Measurements from ENCODE around the gene BRI3BP. TPM values are rescaled to one million over a fixed set of nuclear protein-coding genes. Genes with fewer than 3 reads are reported as not detected.

Gene BRI3BP
- total RNA-seq, 1 donor: 2.2 TPM

DNA sequence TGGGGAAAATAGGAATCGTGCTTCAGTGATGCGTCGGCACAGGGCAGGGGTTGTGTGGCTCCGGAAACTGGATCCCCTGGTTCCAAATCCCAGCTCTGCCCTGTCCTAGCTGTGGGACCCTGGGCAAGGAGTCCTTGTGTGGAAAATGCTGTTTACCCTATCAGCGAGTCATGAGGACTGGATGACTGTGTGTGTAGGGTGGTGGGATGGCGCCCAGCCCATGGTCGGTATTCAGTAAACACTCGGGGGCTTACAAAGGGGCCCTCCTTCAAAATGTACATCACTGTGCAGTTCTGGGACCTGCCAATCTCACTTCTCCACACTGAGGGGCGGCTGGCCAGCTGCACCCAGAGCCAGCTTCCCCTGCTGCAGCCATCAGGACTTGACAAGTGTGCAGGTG is 24.4 kb downstream of the BRI3BP start:
- Histone ChIP-seq H3K36me3 (ENCODE audit: insufficient read depth, low read length) (no peaks in the 10 kb centered on the region), H3K4me2 (ENCODE audit: insufficient read depth, low read length) (no peak overlapping the region), H3K27ac (ENCODE audit: low read depth, low read length) (no peak overlapping the region), H4K20me1 (ENCODE audit: insufficient read depth, low read length) (no peaks in the 10 kb centered on the region), H2AFZ (ENCODE audit: low read length) (no peak overlapping the region), H3K79me2 (ENCODE audit: insufficient read depth, low read length) (no peaks in the 10 kb centered on the region), H3K9me3 (ENCODE audit: low read depth, low read length) (no peaks in the 10 kb centered on the region), H3K4me1 (ENCODE audit: insufficient read depth, low read length) (no peaks in the 10 kb centered on the region), H3K27me3 (ENCODE audit: insufficient read depth, low read length) (no peaks in the 10 kb centered on the region), H3K4me3 (ENCODE audit: insufficient read depth, low read length) (no peak overlapping the region)
- TF ChIP-seq CTCF (IDR thresholded peaks at IDR 0.05; ENCODE audit: extremely low read depth, low read depth, low read length): no peak
- no peak for DNase-seq (ENCODE audit: insufficient read length, low spot score, missing footprints)

- Histone ChIP-seq H3K79me2 (ENCODE audit: insufficient read depth, low read length) (no peaks in the 10 kb centered on the region), H3K27ac (ENCODE audit: low read depth, low read length) (no peak overlapping the region), H3K4me3 (ENCODE audit: insufficient read depth, low read length) (no peak overlapping the region), H3K27me3 (ENCODE audit: insufficient read depth, low read length) (no peaks in the 10 kb centered on the region), H2AFZ (ENCODE audit: low read length) (no peak overlapping the region), H3K36me3 (ENCODE audit: insufficient read depth, low read length) (no peaks in the 10 kb centered on the region), H4K20me1 (ENCODE audit: insufficient read depth, low read length) (no peaks in the 10 kb centered on the region), H3K4me2 (ENCODE audit: insufficient read depth, low read length) (no peak overlapping the region), H3K4me1 (ENCODE audit: insufficient read depth, low read length) (no peaks in the 10 kb centered on the region), H3K9me3 (ENCODE audit: low read depth, low read length) (no peaks in the 10 kb centered on the region)
- DNase-seq (ENCODE audit: insufficient read length, low spot score, missing footprints): no peak
- no peak for TF ChIP-seq CTCF (IDR thresholded peaks at IDR 0.05; ENCODE audit: extremely low read depth, low read depth, low read length)
Observed at GRCh38 chr12:125018356-125018755, 24.9 kb downstream of the BRI3BP start.

DNA sequence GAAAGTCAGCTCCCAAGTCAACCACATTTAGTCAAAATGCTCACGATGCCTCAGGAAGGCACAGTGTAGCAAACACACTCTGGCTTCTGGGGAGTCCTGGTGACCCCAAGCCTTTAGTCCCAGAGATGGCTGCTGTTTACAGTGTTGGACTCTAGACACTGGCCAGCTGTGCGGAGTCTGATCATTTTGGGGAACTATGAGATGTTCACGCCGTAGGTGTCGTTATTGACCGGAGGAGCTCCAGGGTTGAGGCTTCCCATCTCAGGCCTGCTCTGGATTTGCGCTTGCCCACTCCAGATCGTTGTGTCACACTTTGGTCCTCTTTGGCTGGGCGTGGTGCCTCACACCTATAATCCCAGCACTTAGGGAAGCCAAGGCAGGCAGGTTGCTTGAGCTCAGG is 27.7 kb downstream of the BRI3BP start:
- Histone ChIP-seq H3K9me3 (ENCODE audit: low read depth, low read length) (no peaks in the 10 kb centered on the region), H4K20me1 (ENCODE audit: insufficient read depth, low read length) (no peaks in the 10 kb centered on the region), H3K36me3 (ENCODE audit: insufficient read depth, low read length) (no peaks in the 10 kb centered on the region), H3K4me3 (ENCODE audit: insufficient read depth, low read length) (no peak overlapping the region), H2AFZ (ENCODE audit: low read length) (no peak overlapping the region), H3K4me2 (ENCODE audit: insufficient read depth, low read length) (no peak overlapping the region), H3K27me3 (ENCODE audit: insufficient read depth, low read length) (no peaks in the 10 kb centered on the region), H3K27ac (ENCODE audit: low read depth, low read length) (no peak overlapping the region), H3K4me1 (ENCODE audit: insufficient read depth, low read length) (no peaks in the 10 kb centered on the region), H3K79me2 (ENCODE audit: insufficient read depth, low read length) (no peaks in the 10 kb centered on the region)
- DNase-seq (ENCODE audit: insufficient read length, low spot score, missing footprints): no peak
- TF ChIP-seq CTCF (IDR thresholded peaks at IDR 0.05; ENCODE audit: extremely low read depth, low read depth, low read length): no peak

GRCh38 chr12:125021771-125022170 is 28.3 kb downstream of the BRI3BP start:
- no peak overlapping the region for H3K27ac ChIP-seq (ENCODE audit: low read depth, low read length)
- H3K79me2 ChIP-seq (ENCODE audit: insufficient read depth, low read length): no peaks in the 10 kb centered on the region
- H4K20me1 ChIP-seq (ENCODE audit: insufficient read depth, low read length): no peaks in the 10 kb centered on the region
- H3K27me3 ChIP-seq (ENCODE audit: insufficient read depth, low read length): no peaks in the 10 kb centered on the region
- no peaks in the 10 kb centered on the region for H3K4me1 ChIP-seq (ENCODE audit: insufficient read depth, low read length)
- H3K36me3 ChIP-seq (ENCODE audit: insufficient read depth, low read length): no peaks in the 10 kb centered on the region
- H3K9me3 ChIP-seq (ENCODE audit: low read depth, low read length): no peaks in the 10 kb centered on the region
- H2AFZ ChIP-seq (ENCODE audit: low read length): no peak overlapping the region
- H3K4me2 ChIP-seq (ENCODE audit: insufficient read depth, low read length): no peak overlapping the region
- no peak overlapping the region for H3K4me3 ChIP-seq (ENCODE audit: insufficient read depth, low read length)
- no peak for DNase-seq (ENCODE audit: insufficient read length, low spot score, missing footprints)
- no peak for TF ChIP-seq CTCF (IDR thresholded peaks at IDR 0.05; ENCODE audit: extremely low read depth, low read depth, low read length)
